T-helper 2 cell treated with Interferon-gamma antibody and Interleukin-4, amounts not matched to agents 5 μg/mL and 100 μg/mL, for 36 hours (primary cell): Measurements from ENCODE around the gene ZNF33A.
"Not testable (repeated sequence)": the region's sequence is repeated elsewhere in the genome, so short reads cannot be mapped to it uniquely, and the experiment has no call there.

ENCODE experiments used
- DNase-seq: peaks from one replicate; pipeline ENCODE4 v3.0.0; 2021; ENCODE audit warnings: low spot score
- H3K27ac Mint-ChIP-seq: one replicate; pipeline ENCODE4 v1.8.0; 2021; ENCODE audit warnings: mild to moderate bottlenecking, mixed read lengths
- H3K27me3 Mint-ChIP-seq: one replicate; pipeline ENCODE4 v1.8.0; 2021; ENCODE audit warnings: low read depth, mixed read lengths
- H3K36me3 Mint-ChIP-seq: one replicate; pipeline ENCODE4 v1.8.0; 2021; ENCODE audit warnings: low read depth, mixed read lengths
- H3K4me1 Mint-ChIP-seq: one replicate; pipeline ENCODE4 v1.8.0; 2021; ENCODE audit warnings: low read depth, mixed read lengths
- H3K4me3 Mint-ChIP-seq: one replicate; pipeline ENCODE4 v1.8.0; 2022; ENCODE audit warnings: mild to moderate bottlenecking, moderate library complexity, mixed read lengths
- H3K9me3 Mint-ChIP-seq: one replicate; pipeline ENCODE4 v1.8.0; 2021; ENCODE audit warnings: mixed read lengths

Gene ZNF33A

DNA sequence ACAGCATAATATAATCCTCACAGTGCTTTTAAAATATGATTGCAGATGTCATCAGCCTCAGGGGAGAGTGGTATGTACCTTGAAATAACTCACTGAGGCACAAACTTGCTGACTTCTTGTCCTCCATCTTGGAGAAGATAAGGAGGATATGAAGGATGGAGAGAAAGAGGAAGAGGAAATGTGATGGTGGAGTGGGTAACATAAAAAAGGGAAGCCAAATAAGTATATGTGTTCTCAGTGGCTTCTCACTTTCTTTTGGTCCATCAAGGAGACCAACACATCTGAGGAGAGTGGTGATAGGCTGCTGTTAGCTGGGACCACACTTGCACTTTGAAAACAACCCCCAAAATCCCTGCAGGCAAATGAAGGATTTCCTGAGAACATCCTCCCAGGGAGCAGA lies 62.1 kb downstream of the ZNF33A start:
- H3K4me1 Mint-ChIP-seq: peaks cover 4% of the 10 kb centered on the region
- no peaks in the 10 kb centered on the region for H3K27me3 Mint-ChIP-seq
- peaks cover 37% of the 10 kb centered on the region for H3K9me3 Mint-ChIP-seq
- H3K4me3 Mint-ChIP-seq: no peak overlapping the region
- no peaks in the 10 kb centered on the region for H3K36me3 Mint-ChIP-seq
- no peak for DNase-seq
- no peak overlapping the region for H3K27ac Mint-ChIP-seq

GRCh38 chr10:38076687-38077086 lies 66.2 kb downstream of the ZNF33A start:
- Mint-ChIP-seq H3K27ac (no peak overlapping the region), H3K4me1 (no peaks in the 10 kb centered on the region), H3K4me3 (no peak overlapping the region), H3K27me3 (no peaks in the 10 kb centered on the region), H3K9me3 (peaks cover 46% of the 10 kb centered on the region), H3K36me3 (no peaks in the 10 kb centered on the region)
- DNase-seq: no peak

DNA sequence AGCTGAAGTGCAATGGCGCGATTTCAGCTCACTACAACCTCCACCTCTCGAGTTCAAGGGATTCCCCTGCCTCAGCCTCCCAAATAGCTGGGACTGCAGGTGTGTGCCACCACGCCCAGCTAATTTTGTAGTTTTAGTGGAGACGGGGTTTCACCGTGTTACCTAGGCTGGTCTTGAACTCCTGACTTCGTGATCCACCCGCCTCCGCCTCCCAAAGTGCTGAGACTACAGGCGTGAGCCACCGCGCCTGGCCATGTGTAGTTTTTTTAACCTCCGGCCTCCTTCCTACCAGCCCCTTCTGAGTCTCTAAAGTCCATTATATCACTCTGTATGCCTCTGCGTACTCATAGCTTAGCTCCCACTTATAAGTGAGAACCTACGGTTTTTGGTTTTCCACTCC lies 82.8 kb downstream of the ZNF33A start:
- Mint-ChIP-seq H3K9me3 (peaks cover 23% of the 10 kb centered on the region), H3K4me3 (peak overlapping the region; percentile 93), H3K27ac (peak overlapping the region; percentile 92), H3K36me3 (peaks cover 36% of the 10 kb centered on the region), H3K4me1 (peaks cover 20% of the 10 kb centered on the region)
- DNase-seq, H3K27me3 Mint-ChIP-seq: not testable (repeated sequence)

GRCh38 chr10:38093816-38094157 lies 83.3 kb downstream of the ZNF33A start:
- Mint-ChIP-seq H3K36me3 (peaks cover 41% of the 10 kb centered on the region), H3K9me3 (peaks cover 27% of the 10 kb centered on the region), H3K4me1 (peaks cover 20% of the 10 kb centered on the region), H3K27ac (peak overlapping the region; percentile 92), H3K27me3 (no peaks in the 10 kb centered on the region), H3K4me3 (peak overlapping the region; percentile 93)
- no peak for DNase-seq

- peak; percentile 88 for DNase-seq
- Mint-ChIP-seq H3K36me3 (peaks cover 46% of the 10 kb centered on the region), H3K9me3 (peaks cover 33% of the 10 kb centered on the region), H3K4me3 (peak within 1 kb of the TSS; percentile 93), H3K27me3 (no peaks in the 10 kb centered on the region), H3K27ac (peak within 1 kb of the TSS; percentile 92), H3K4me1 (peaks cover 20% of the 10 kb centered on the region)
These were observed 83.9 kb downstream of the ZNF33A start, which contains the start of gene ZNF37A for GRCh38 chr10:38094158-38094926. Gene ZNF37A, plus strand, starts transcription at chr10:38094337. Its CDS starts 2,281 bp downstream, at chr10:38096618.

GRCh38 chr10:38094927-38095574 lies 84.6 kb downstream of the ZNF33A start:
- Mint-ChIP-seq H3K36me3 (peaks cover 54% of the 10 kb centered on the region), H3K27me3 (no peaks in the 10 kb centered on the region)
- no peak for DNase-seq

GRCh38 chr10:38102880-38103279 lies 92.4 kb downstream of the ZNF33A start:
- DNase-seq: no peak
- Mint-ChIP-seq H3K36me3 (peaks cover 94% of the 10 kb centered on the region), H3K4me1 (peaks cover under 1% of the 10 kb centered on the region), H3K27me3 (no peaks in the 10 kb centered on the region), H3K4me3 (no peak overlapping the region), H3K9me3 (peaks cover 95% of the 10 kb centered on the region), H3K27ac (no peak overlapping the region)

More at GRCh38 chr10:38094927-38095574, 84.6 kb downstream of the ZNF33A start:
- Mint-ChIP-seq H3K27ac (peak overlapping the region; percentile 92), H3K9me3 (peaks cover 40% of the 10 kb centered on the region), H3K4me3 (peak overlapping the region; percentile 93), H3K4me1 (peaks cover 20% of the 10 kb centered on the region)

GRCh38 chr10:38103756-38104155 lies 93.3 kb downstream of the ZNF33A start:
- Mint-ChIP-seq H3K9me3 (peaks cover 94% of the 10 kb centered on the region), H3K4me1 (no peaks in the 10 kb centered on the region)

GRCh38 chr10:38112159-38112558 lies 101.7 kb downstream of the ZNF33A start:
- Mint-ChIP-seq H3K4me3 (no peak overlapping the region), H3K36me3 (peaks cover 51% of the 10 kb centered on the region), H3K27ac (no peak overlapping the region), H3K9me3 (peaks cover 79% of the 10 kb centered on the region), H3K4me1 (no peaks in the 10 kb centered on the region), H3K27me3 (no peaks in the 10 kb centered on the region)
- no peak for DNase-seq

More at GRCh38 chr10:38103756-38104155, 93.3 kb downstream of the ZNF33A start:
- H3K27me3 Mint-ChIP-seq: no peaks in the 10 kb centered on the region
- peaks cover 92% of the 10 kb centered on the region for H3K36me3 Mint-ChIP-seq
- H3K27ac Mint-ChIP-seq: no peak overlapping the region
- no peak overlapping the region for H3K4me3 Mint-ChIP-seq
- DNase-seq: no peak
